M059J (cell line): ENCODE data around the gene NCK2. TPM values are rescaled to one million over a fixed set of nuclear protein-coding genes. Genes with fewer than 3 reads are reported as not detected.
A peak's percentile ranks its signal among the peaks of the same experiment; 100 is the strongest.

Experiments
- DNase-seq: peaks from one replicate; pipeline ENCODE4 v3.0.0-alpha.2; 2012; ENCODE audit warnings: low read depth
- total RNA-seq: library from RNA; depleted of rRNA; stranded (reverse); fragments of >200 nt; shearing (Covaris generic); gene quantifications from 2 replicates; pipeline ENCODE4 v1.2.3, GENCODE V29; 2014

The NCK2 gene
- total RNA-seq, 1 experiment from 2014 or later, result 16.4 TPM

GRCh38 chr2:105813405-105813804 lies 68.7 kb downstream of the NCK2 start:
- DNase-seq, result no peak

GRCh38 chr2:105814291-105814940 lies 69.7 kb downstream of the NCK2 start:
- no peak for DNase-seq

GRCh38 chr2:105815401-105815800 lies 70.7 kb downstream of the NCK2 start:
- no peak for DNase-seq

- no peak for DNase-seq
These were observed 75.4 kb downstream of the NCK2 start for GRCh38 chr2:105820151-105820550.

GRCh38 chr2:105820691-105821090 lies 76.0 kb downstream of the NCK2 start:
- DNase-seq, result no peak

GRCh38 chr2:105821428-105822125 lies 76.9 kb downstream of the NCK2 start:
- no peak for DNase-seq

- no peak for DNase-seq
These were observed 77.5 kb downstream of the NCK2 start for GRCh38 chr2:105822186-105822585.

GRCh38 chr2:105824446-105824845 lies 79.7 kb downstream of the NCK2 start:
- DNase-seq, result no peak

- no peak for DNase-seq
These were observed 82.8 kb downstream of the NCK2 start for GRCh38 chr2:105827351-105828096.

GRCh38 chr2:105828558-105828957 lies 83.8 kb downstream of the NCK2 start:
- DNase-seq, result no peak

GRCh38 chr2:105834931-105835330 lies 90.2 kb downstream of the NCK2 start:
- peak; percentile 10 for DNase-seq

- no peak for DNase-seq
These were observed 91.6 kb downstream of the NCK2 start for GRCh38 chr2:105836341-105836740.

- DNase-seq, result no peak
These were observed 92.4 kb downstream of the NCK2 start for GRCh38 chr2:105836840-105837692.

GRCh38 chr2:105839793-105840192 lies 95.1 kb downstream of the NCK2 start:
- no peak for DNase-seq

GRCh38 chr2:105840933-105841332 lies 96.2 kb downstream of the NCK2 start:
- DNase-seq, result no peak

- DNase-seq, result no peak
These were observed 96.8 kb downstream of the NCK2 start for GRCh38 chr2:105841551-105841950.

- DNase-seq, result no peak
These were observed 97.8 kb downstream of the NCK2 start for GRCh38 chr2:105842555-105842954.

- DNase-seq, result no peak
These were observed 99.0 kb downstream of the NCK2 start for GRCh38 chr2:105843476-105844374.

- DNase-seq, result no peak
These were observed 101.3 kb downstream of the NCK2 start for GRCh38 chr2:105845976-105846375.

- DNase-seq, result no peak
These were observed 102.3 kb downstream of the NCK2 start for GRCh38 chr2:105847056-105847455.

GRCh38 chr2:105848367-105848766 lies 103.7 kb downstream of the NCK2 start:
- DNase-seq, result no peak
